ENCODE data around the gene TOM1L2.

GRCh38 chr17:17998934-17999333 is 26.7 kb upstream of the TOM1L2 start:
- TF ChIP-seq CTCF (IDR thresholded peaks at IDR 0.05) (no peak), POLR2A (IDR thresholded peaks at IDR 0.05) (no peak)

Measured in uterus (tissue), 2 donors.